B cell (primary cell): ENCODE data around the gene VIPR2. TPM values are rescaled to one million over a fixed set of nuclear protein-coding genes. Genes with fewer than 3 reads are reported as not detected.

Experiments
- ATAC-seq: fragments of 200-7000 bp; cut with Tn5 transposase; one replicate; pipeline ENCODE4 v1.10.0; 2021; ENCODE audit warnings: low read depth, mild to moderate bottlenecking, moderate number of reproducible peaks, moderate library complexity
- CTCF ChIA-PET: fragments of 350-600 bp; sonication (Branson Sonifier 250); formaldehyde crosslinking; loops from one replicate; lab custom pipeline; 2021; ENCODE audit warnings: antibody characterized with exemption, inconsistent platforms; lab: Charles Lee
- POLR2A ChIA-PET: fragments of 350-600 bp; sonication (Branson Sonifier 250); formaldehyde crosslinking; loops from one replicate; lab custom pipeline; 2021; ENCODE audit warnings: antibody characterized with exemption; lab: Charles Lee
- DNase-seq: peaks from one replicate; pipeline ENCODE4 v3.0.0; 2013
- H2AFZ ChIP-seq: 2 replicates; pipeline ENCODE4 v1.6.1; 2012; ENCODE audit warnings: mild to moderate bottlenecking, low read depth, low read length; ENCODE audit not compliant: insufficient read depth, poor library complexity, severe bottlenecking
- H3K27ac ChIP-seq, 2 donors: 1 replicate in 1 of 2; 2 replicates in 1 of 2; pipeline ENCODE4 v1.5.1; 2012 to 2013; ENCODE audit warnings: low read length in 2 of 2, mild to moderate bottlenecking in 2 of 2, moderate library complexity in 1 of 2
- H3K27me3 ChIP-seq, 4 experiments: fragments of 200-600 bp in 1 of 4; sonication (generic) in 1 of 4; replicated peaks in 1 of 4; 1 replicate in 2 of 4; 2 replicates in 2 of 4; pipeline versions ENCODE4 v1.6.1 to v1.7.0; 2013 to 2016; ENCODE audit warnings: low read length in 3 of 4, mild to moderate bottlenecking in 2 of 4, mixed read lengths in 1 of 4, moderate library complexity in 1 of 4; ENCODE audit not compliant: insufficient read depth in 4 of 4, control insufficient read depth in 3 of 4; ENCODE audit errors: control extremely low read depth in 1 of 4
- H3K36me3 ChIP-seq, 2 experiments: replicated peaks in 1 of 2; 1 replicate in 1 of 2; 2 replicates in 1 of 2; pipeline versions ENCODE4 v1.6.1 to v1.7.1; 2013; ENCODE audit warnings: low read length in 1 of 2; ENCODE audit not compliant: insufficient read depth in 2 of 2, control insufficient read depth in 1 of 2; ENCODE audit errors: control extremely low read depth in 1 of 2, extremely low read depth in 1 of 2
- H3K4me1 ChIP-seq, 2 donors: fragments of 200-600 bp in 1 of 2; sonication (generic) in 1 of 2; 1 replicate in 1 of 2; 2 replicates in 1 of 2; pipeline versions ENCODE4 v1.5.1 to v1.6.1; 2013 to 2017; ENCODE audit warnings: low read length in 2 of 2; ENCODE audit not compliant: control insufficient read depth in 2 of 2, insufficient read depth in 2 of 2
- H3K4me2 ChIP-seq: replicated peaks from 2 replicates; pipeline ENCODE3; 2012; ENCODE audit warnings: mild to moderate bottlenecking, low read depth, low read length; ENCODE audit not compliant: poor library complexity, severe bottlenecking
- H3K4me3 ChIP-seq, 5 experiments: fragments of 200-600 bp in 1 of 5; sonication (generic) in 1 of 5; 1 replicate in 3 of 5; 2 replicates in 2 of 5; pipeline versions ENCODE4 v1.5.1 to v1.7.0; 2011 to 2016; ENCODE audit warnings: low read length in 4 of 5, mild to moderate bottlenecking in 4 of 5, low read depth in 2 of 5, control low read depth in 1 of 5, moderate library complexity in 1 of 5; ENCODE audit not compliant: insufficient read depth in 1 of 5; ENCODE audit errors: control extremely low read depth in 1 of 5, extremely low read depth in 1 of 5
- H3K79me2 ChIP-seq: fragments of 200-600 bp; sonication (generic); one replicate; pipeline ENCODE4 v1.6.0; 2016; ENCODE audit warnings: low read length; ENCODE audit not compliant: control insufficient read depth, insufficient read depth
- H3K9ac ChIP-seq: fragments of 200-600 bp; sonication (generic); 2 replicates; pipeline ENCODE4 v1.6.1; 2017; ENCODE audit warnings: mild to moderate bottlenecking, low read length, moderate library complexity
- H3K9me3 ChIP-seq, 3 donors: one replicate each; pipeline versions ENCODE4 v1.6.1 to v1.7.1; 2013; ENCODE audit warnings: low read length in 2 of 3; ENCODE audit not compliant: control insufficient read depth in 2 of 3, insufficient read depth in 1 of 3; ENCODE audit errors: control extremely low read depth in 1 of 3
- H4K20me1 ChIP-seq: 2 replicates; pipeline ENCODE4 v1.6.0; 2012; ENCODE audit warnings: mild to moderate bottlenecking, low read length; ENCODE audit not compliant: insufficient read depth, control insufficient read depth, poor library complexity, severe bottlenecking
- H3K27ac Mint-ChIP-seq: one replicate; pipeline ENCODE4 v1.8.0; 2021; ENCODE audit warnings: mixed read lengths
- H3K27me3 Mint-ChIP-seq: one replicate; pipeline ENCODE4 v1.8.0; 2021; ENCODE audit warnings: mixed read lengths
- H3K4me1 Mint-ChIP-seq: one replicate; pipeline ENCODE4 v1.8.0; 2021; ENCODE audit warnings: mixed read lengths
- H3K4me3 Mint-ChIP-seq: one replicate; pipeline ENCODE4 v1.8.0; 2021; ENCODE audit warnings: mixed read lengths
- H3K9me3 Mint-ChIP-seq: one replicate; pipeline ENCODE4 v1.8.0; 2022; ENCODE audit warnings: mixed read lengths; ENCODE audit not compliant: insufficient read depth
- EZH2 ChIP-seq: IDR thresholded peaks from 2 replicates; pipeline ENCODE4 v1.6.1; 2012; ENCODE audit warnings: borderline replicate concordance, low read depth, mild to moderate bottlenecking, moderate library complexity, low read length; ENCODE audit not compliant: insufficient read depth, poor library complexity, severe bottlenecking
- WGBS: methylation state at CpG from one replicate; pipeline ENCODE4 v1.1.5; 2013; ENCODE audit warnings: missing lambda C conversion rate; ENCODE audit not compliant: insufficient coverage; 5-methylcytosine and 5-hydroxymethylcytosine counted together
- intact Hi-C: fragments of 100-400 bp; cut with micrococcal nuclease; formaldehyde crosslinking; loops from one replicate; pipeline ENCODE4 v1.10.0; 2022
- polyA plus RNA-seq: library from polyadenylated mRNA; depleted of rRNA; stranded (reverse); fragments of >200 nt; gene quantifications from 2 replicates; pipeline ENCODE4 v1.2.3, GENCODE V29; 2012
- total RNA-seq, 2 donors: library from RNA; stranded (reverse); fragments of 120-200 nt in 1 of 2; gene quantifications; 1 replicate in 1 of 2; 2 replicates in 1 of 2; pipeline versions ENCODE4 v1.2.3 to v1.2.4, GENCODE V29; 2013 to 2022
- TF ChIP-seq, protein P1 (sequence below): fragments of 200-600 bp; IDR thresholded peaks from one replicate; pipeline ENCODE4 v1.8.0; 2022; ENCODE audit warnings: antibody characterized with exemption, mild to moderate bottlenecking

VIPR2 gene
- total and polyA plus RNA-seq, 2 donors (not counting 1 experiment from before 2014, with no cell fraction given) = not detected

DNA sequence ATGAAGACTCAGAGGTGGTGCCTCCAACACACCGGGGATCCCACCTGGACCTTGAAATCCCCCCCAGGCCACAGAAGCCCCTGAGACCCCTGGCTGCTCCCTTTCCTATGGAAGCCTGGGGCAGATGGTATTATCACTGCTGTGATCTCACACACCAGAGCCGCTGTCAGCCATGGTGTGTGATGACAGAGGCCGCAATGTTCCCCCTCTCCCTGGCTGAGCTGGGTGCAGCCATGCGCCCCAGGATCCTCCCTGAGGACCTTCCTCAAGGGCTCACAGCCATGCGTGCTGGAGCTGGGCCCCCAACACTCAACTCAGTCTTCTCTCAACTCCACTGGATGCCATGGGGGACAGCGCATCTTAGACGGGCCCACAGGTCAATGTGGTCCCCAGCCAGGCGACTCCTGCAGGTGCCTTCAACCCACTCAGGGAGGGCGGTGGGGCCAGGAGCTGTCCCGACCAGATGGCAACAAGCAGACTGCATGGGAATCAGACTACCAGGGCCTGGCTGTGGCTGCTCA is 44.9 kb downstream of the VIPR2 start:
- no peak for ATAC-seq
- Histone ChIP-seq H3K27me3 (no peaks in the 10 kb centered on the region), H3K27ac (no peak overlapping the region), H3K9ac (no peak overlapping the region), H3K9me3 (peaks cover 0 to 4% (median 0%) of the 10 kb centered on the region in 3 donors), H3K36me3 (no peaks in the 10 kb centered on the region), H3K79me2 (no peaks in the 10 kb centered on the region), H2AFZ (no peak overlapping the region), H3K4me1 (no peaks in the 10 kb centered on the region), H3K4me3 (no peak overlapping the region), H4K20me1 (no peaks in the 10 kb centered on the region), H3K4me2 (no peak overlapping the region)
- Mint-ChIP-seq H3K27ac (no peak overlapping the region), H3K4me1 (no peaks in the 10 kb centered on the region), H3K4me3 (no peak overlapping the region), H3K27me3 (no peaks in the 10 kb centered on the region), H3K9me3 (no peaks in the 10 kb centered on the region)
- CTCF ChIA-PET = no interaction called here
- intact Hi-C loops = no loop called here
- no peak for TF ChIP-seq EZH2
- TF ChIP-seq, protein P1, sequence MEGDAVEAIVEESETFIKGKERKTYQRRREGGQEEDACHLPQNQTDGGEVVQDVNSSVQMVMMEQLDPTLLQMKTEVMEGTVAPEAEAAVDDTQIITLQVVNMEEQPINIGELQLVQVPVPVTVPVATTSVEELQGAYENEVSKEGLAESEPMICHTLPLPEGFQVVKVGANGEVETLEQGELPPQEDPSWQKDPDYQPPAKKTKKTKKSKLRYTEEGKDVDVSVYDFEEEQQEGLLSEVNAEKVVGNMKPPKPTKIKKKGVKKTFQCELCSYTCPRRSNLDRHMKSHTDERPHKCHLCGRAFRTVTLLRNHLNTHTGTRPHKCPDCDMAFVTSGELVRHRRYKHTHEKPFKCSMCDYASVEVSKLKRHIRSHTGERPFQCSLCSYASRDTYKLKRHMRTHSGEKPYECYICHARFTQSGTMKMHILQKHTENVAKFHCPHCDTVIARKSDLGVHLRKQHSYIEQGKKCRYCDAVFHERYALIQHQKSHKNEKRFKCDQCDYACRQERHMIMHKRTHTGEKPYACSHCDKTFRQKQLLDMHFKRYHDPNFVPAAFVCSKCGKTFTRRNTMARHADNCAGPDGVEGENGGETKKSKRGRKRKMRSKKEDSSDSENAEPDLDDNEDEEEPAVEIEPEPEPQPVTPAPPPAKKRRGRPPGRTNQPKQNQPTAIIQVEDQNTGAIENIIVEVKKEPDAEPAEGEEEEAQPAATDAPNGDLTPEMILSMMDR = no peak
- WGBS = 97% methylated on average over 9 of the region's 10 CpGs
- POLR2A ChIA-PET = no interaction called here
- no peak for DNase-seq

DNA sequence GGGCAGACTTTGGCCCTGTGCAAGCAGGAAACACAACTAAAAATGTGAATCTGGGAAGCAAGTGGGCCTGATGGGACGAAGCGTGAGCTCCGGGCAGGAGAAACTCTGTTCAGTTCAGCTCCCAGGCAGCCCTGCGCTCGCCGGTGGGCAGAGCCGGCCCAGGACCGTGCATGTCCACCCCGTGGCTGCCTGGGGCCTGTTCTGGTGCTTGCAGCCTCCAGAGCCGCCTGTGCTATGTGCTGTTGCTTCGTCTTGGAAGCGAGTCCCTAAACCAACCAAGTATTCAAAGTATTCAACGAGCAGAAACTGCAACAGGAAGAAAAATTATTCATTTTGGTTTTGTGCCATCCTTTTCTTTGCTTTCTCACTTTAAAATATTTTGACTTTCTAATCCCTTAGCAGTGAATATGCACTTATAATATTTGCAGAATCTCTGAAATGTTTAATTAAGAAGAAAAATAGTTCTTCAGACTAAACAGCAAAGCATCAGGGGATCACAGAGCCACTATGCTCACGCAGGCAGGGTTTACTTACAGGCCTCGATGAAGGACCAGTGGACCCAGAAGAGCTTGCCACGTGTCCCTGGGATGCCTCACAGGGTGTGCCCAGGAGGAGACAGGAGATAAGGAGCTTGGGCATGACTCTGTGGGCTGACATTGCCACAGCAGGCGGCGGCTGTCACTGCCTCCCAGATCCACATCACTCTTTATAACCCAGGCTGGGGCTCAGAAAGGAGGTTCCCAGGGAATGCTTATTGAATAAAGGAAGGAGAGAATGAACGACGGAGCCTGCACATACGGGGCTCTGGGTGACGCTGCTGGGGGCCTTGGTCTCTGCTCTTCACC is 45.6 kb downstream of the VIPR2 start:
- Histone ChIP-seq H3K4me2 (no peak overlapping the region), H4K20me1 (no peaks in the 10 kb centered on the region), H3K79me2 (no peaks in the 10 kb centered on the region), H3K36me3 (no peaks in the 10 kb centered on the region), H3K9ac (no peak overlapping the region), H3K27me3 (no peaks in the 10 kb centered on the region), H3K4me1 (no peaks in the 10 kb centered on the region), H2AFZ (no peak overlapping the region), H3K9me3 (peaks cover 0 to 4% (median 0%) of the 10 kb centered on the region in 3 donors), H3K27ac (no peak overlapping the region), H3K4me3 (no peak overlapping the region)
- no peak overlapping the region for H3K4me3 Mint-ChIP-seq
- H3K9me3 Mint-ChIP-seq = no peaks in the 10 kb centered on the region
- no peak overlapping the region for H3K27ac Mint-ChIP-seq
- no peak for ATAC-seq
- TF ChIP-seq, protein P1 = no peak
- no peak for TF ChIP-seq EZH2
- H3K4me1 Mint-ChIP-seq = no peaks in the 10 kb centered on the region
- intact Hi-C loops = no loop called here
- H3K27me3 Mint-ChIP-seq = no peaks in the 10 kb centered on the region
- POLR2A ChIA-PET = no interaction called here
- CTCF ChIA-PET = no interaction called here
- 89% methylated on average over 18 of the region's 22 CpGs for WGBS
- no peak for DNase-seq
